Vagina (tissue), 2 donors: ENCODE data around the gene LSM11. TPM values are rescaled to one million over a fixed set of nuclear protein-coding genes. Genes with fewer than 3 reads are reported as not detected.
A peak's percentile ranks its signal among the peaks of the same experiment; 100 is the strongest.

Experiments used
- DNase-seq, 2 donors: peaks; one replicate each; pipeline ENCODE4 v3.0.0-alpha.2; 2017; ENCODE audit errors: extremely low spot score in 2 of 2
- H3K27ac ChIP-seq: fragments of 200-600 bp; sonication (generic); one replicate; pipeline ENCODE4 v1.5.1; 2019
- H3K27me3 ChIP-seq: fragments of 200-600 bp; sonication (generic); one replicate; pipeline ENCODE4 v1.5.1; 2019
- H3K36me3 ChIP-seq, 2 donors: fragments of 200-600 bp; sonication (generic); one replicate each; pipeline ENCODE4 v1.5.1; 2017 to 2019
- H3K4me1 ChIP-seq: fragments of 200-600 bp; sonication (generic); one replicate; pipeline ENCODE4 v1.5.1; 2019
- H3K4me3 ChIP-seq, 2 donors: fragments of 200-600 bp; sonication (generic); 1 replicate in 1 of 2; 2 replicates in 1 of 2; pipeline ENCODE4 v1.5.1; 2016 to 2019
- H3K9me3 ChIP-seq: fragments of 200-600 bp; sonication (generic); one replicate; pipeline ENCODE4 v1.5.1; 2019
- POLR2A ChIP-seq, 2 donors: fragments of 450-650 bp; IDR thresholded peaks; one replicate each; pipeline ENCODE4 v1.6.1; 2017; ENCODE audit warnings: antibody characterized with exemption in 2 of 2, mild to moderate bottlenecking in 2 of 2, moderate library complexity in 2 of 2
- POLR2AphosphoS5 ChIP-seq, 2 donors: sonication (generic); formaldehyde crosslinking; IDR thresholded peaks; one replicate each; pipeline ENCODE4 v1.9.0; 2017; ENCODE audit warnings: antibody characterized with exemption in 2 of 2, mild to moderate bottlenecking in 2 of 2, low read depth in 1 of 2; ENCODE audit not compliant: insufficient read depth in 1 of 2
- intact Hi-C: fragments of 100-400 bp; cut with DNase I; formaldehyde crosslinking; loops from one replicate; pipeline ENCODE4 v1.15.1; 2023
- total RNA-seq: library from RNA; depleted of rRNA; stranded (reverse); fragments of >200 nt; gene quantifications from one replicate; pipeline ENCODE4 v1.2.3, GENCODE V29; 2016
- TF ChIP-seq, protein P1 (sequence below), 3 experiments: fragments of 450-650 bp in 2 of 3; fragments of 200-600 bp in 1 of 3; sonication (generic) in 1 of 3; IDR thresholded peaks; one replicate each; pipeline ENCODE4 v1.5.1; 2017 to 2019; ENCODE audit warnings: antibody characterized with exemption in 3 of 3, mild to moderate bottlenecking in 2 of 3, moderate library complexity in 2 of 3

The LSM11 gene
- total RNA-seq, 1 donor from 2014 or later: 3.9 TPM

DNA sequence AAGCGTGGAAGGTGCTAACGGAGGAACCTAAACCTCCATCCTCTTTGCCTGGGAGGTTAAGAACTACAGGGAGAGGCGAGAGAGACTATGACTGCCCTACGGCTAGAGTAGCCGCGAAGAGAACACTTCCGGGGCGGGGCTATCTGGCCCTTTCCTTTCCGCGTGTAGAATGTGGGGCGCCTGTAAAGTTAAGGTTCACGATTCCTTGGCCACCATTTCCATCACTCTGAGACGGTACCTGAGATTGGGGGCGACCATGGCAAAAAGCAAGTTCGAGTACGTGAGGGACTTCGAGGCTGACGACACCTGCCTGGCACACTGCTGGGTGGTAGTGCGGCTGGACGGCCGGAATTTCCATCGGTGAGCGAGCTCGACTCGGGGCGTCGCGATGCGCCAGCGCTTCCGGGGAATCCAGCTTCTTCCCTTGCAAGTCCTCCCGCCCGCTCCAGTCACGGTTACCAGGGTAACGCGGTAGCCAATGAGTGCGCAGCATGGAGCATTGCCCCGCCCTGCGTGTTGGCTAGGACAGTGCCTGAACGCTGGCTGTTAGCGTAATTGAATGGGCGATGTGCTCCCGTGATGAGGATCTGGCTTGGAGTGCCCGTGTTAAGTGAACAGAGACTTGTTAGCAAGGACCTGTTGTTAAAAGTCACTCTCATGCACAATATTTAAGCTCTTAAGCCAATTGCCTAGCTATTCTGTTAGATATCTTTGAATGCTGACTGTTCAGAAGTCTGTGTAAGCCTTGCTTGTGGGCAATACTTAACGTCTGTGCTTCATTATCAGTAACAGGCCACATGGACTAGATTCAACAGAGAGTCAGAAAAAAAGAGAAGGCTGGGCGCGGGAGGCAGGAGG is 12.0 kb upstream of the LSM11 start, which contains the start of gene THG1L:
Gene THG1L, plus strand, starts transcription at position 149 of the 858 bp plus-strand sequence. Its CDS starts 21 bp downstream, at position 170.
- Histone ChIP-seq H3K4me1 (peaks cover 7% of the 10 kb centered on the region), H3K9me3 (no peaks in the 10 kb centered on the region), H3K36me3 (no peaks in the 10 kb centered on the region), H3K27me3 (no peaks in the 10 kb centered on the region), H3K4me3 (peak within 1 kb of the TSS; percentile 55 to 68), H3K27ac (peak within 1 kb of the TSS; percentile 91)
- peak; percentile 98 to 99 for DNase-seq
- TF ChIP-seq POLR2AphosphoS5 (IDR thresholded peaks at IDR 0.05; ENCODE audit: insufficient read depth in 1 of 2, low read depth in 1 of 2) (peak; percentile 74 to 93), POLR2A (IDR thresholded peaks at IDR 0.05) (no peak)
- TF ChIP-seq, protein P1, sequence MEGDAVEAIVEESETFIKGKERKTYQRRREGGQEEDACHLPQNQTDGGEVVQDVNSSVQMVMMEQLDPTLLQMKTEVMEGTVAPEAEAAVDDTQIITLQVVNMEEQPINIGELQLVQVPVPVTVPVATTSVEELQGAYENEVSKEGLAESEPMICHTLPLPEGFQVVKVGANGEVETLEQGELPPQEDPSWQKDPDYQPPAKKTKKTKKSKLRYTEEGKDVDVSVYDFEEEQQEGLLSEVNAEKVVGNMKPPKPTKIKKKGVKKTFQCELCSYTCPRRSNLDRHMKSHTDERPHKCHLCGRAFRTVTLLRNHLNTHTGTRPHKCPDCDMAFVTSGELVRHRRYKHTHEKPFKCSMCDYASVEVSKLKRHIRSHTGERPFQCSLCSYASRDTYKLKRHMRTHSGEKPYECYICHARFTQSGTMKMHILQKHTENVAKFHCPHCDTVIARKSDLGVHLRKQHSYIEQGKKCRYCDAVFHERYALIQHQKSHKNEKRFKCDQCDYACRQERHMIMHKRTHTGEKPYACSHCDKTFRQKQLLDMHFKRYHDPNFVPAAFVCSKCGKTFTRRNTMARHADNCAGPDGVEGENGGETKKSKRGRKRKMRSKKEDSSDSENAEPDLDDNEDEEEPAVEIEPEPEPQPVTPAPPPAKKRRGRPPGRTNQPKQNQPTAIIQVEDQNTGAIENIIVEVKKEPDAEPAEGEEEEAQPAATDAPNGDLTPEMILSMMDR (IDR thresholded peaks at IDR 0.05): no peak
- intact Hi-C loops: no loop called here

DNA sequence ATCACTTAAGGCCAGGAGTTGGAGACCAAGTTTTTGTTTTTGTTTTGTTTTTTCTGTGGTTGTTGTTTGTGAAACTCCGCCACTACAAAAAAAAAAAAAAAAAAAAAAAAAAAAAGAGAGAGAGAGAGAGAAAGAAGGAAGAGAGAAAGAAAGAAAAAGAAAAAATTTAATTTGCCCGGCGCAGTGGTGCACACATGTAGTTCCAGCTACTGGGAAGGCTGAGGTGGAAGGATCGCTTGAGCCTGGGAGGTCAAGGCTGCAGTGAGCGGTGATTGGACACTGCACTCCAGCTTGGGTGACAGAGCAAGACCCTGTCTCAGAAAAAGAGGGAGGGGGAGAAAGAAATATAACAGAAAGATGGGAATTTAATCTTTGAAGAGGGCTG is 11.4 kb upstream of the LSM11 start:
- peaks cover 7% of the 10 kb centered on the region for H3K4me1 ChIP-seq
- DNase-seq: no peak
- peak overlapping the region; percentile 91 for H3K27ac ChIP-seq
- H3K9me3 ChIP-seq: no peaks in the 10 kb centered on the region
- H3K36me3 ChIP-seq: peaks cover 0 to 3% of the 10 kb centered on the region in 2 donors
- intact Hi-C loops: no loop called here
- no peaks in the 10 kb centered on the region for H3K27me3 ChIP-seq
- peak overlapping the region; percentile 55 to 68 for H3K4me3 ChIP-seq
- TF ChIP-seq POLR2AphosphoS5 (IDR thresholded peaks at IDR 0.05; ENCODE audit: insufficient read depth in 1 of 2, low read depth in 1 of 2) (no peak), POLR2A (IDR thresholded peaks at IDR 0.05) (no peak)
- TF ChIP-seq, protein P1 (IDR thresholded peaks at IDR 0.05): no peak

DNA sequence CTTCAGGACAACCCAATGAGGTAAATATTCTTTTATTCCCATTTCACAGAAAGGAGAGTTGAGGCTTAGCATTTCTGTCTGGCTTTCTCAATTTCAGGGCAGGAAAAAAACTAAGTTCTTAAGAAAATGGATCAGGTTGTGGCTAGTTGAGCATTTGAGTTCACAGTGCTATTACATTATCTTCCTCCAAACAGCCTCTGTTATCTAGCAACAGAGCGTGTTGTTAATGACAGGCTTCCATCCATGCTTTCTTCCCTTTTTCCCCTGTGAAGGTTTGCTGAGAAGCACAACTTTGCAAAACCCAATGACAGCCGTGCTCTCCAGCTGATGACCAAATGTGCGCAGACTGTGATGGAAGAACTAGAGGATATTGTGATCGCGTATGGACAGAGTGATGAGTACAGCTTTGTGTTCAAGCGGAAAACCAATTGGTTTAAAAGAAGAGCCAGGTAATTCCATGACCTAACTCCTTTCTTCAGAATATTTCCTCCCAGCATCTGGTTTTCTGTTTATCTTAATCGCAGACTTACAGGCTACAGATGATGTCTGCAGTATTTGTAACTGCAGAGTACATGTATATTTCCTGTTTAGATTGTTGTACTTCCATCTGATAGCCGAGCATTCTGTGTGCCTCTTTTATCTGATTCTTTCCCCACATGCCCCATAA is 10.8 kb upstream of the LSM11 start:
- Histone ChIP-seq H3K27ac (no peak overlapping the region), H3K9me3 (no peaks in the 10 kb centered on the region), H3K27me3 (no peaks in the 10 kb centered on the region), H3K4me3 (no peak overlapping the region), H3K36me3 (peaks cover 0 to 7% of the 10 kb centered on the region in 2 donors), H3K4me1 (peaks cover 7% of the 10 kb centered on the region)
- no peak for DNase-seq
- TF ChIP-seq POLR2AphosphoS5 (IDR thresholded peaks at IDR 0.05; ENCODE audit: insufficient read depth in 1 of 2, low read depth in 1 of 2) (no peak), POLR2A (IDR thresholded peaks at IDR 0.05) (no peak)
- TF ChIP-seq, protein P1 (IDR thresholded peaks at IDR 0.05): no peak
- intact Hi-C loops: no loop called here

DNA sequence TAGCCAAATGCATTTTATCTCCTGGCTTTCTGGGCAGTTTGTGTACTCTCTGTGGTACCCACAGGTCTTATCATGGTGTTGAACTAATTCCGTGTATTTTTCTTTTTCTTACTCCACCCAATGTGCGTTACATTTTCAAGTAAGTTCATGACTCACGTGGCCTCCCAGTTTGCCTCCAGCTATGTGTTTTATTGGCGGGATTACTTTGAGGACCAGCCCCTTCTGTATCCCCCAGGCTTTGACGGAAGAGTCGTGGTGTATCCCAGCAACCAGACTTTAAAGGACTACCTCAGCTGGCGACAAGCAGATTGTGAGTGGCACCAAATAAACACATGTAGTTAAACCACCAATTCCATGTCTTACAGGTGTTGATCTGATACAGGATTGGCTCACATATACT is 9.1 kb upstream of the LSM11 start:
- H3K4me1 ChIP-seq: peaks cover 7% of the 10 kb centered on the region
- no peak overlapping the region for H3K27ac ChIP-seq
- no peak overlapping the region for H3K4me3 ChIP-seq
- H3K27me3 ChIP-seq: no peaks in the 10 kb centered on the region
- no peaks in the 10 kb centered on the region for H3K9me3 ChIP-seq
- intact Hi-C loops: no loop called here
- TF ChIP-seq POLR2A (IDR thresholded peaks at IDR 0.05) (no peak), POLR2AphosphoS5 (IDR thresholded peaks at IDR 0.05; ENCODE audit: insufficient read depth in 1 of 2, low read depth in 1 of 2) (no peak)
- TF ChIP-seq, protein P1 (IDR thresholded peaks at IDR 0.05): no peak
- H3K36me3 ChIP-seq: peaks cover 5 to 17% of the 10 kb centered on the region in 2 donors
- DNase-seq: no peak
